PC-9 (cell line): ENCODE measurements around the gene FAM241B. TPM values are rescaled to one million over a fixed set of nuclear protein-coding genes. Genes with fewer than 3 reads are reported as not detected.

ENCODE experiments used
- BruUV-seq: library from RNA; stranded (reverse); fragments of 400-500 nt; replicated peaks from 2 replicates; lab custom pipeline; 2021; lab: Mats Ljungman, UMichigan
- CTCF ChIA-PET: fragments of 300-600 bp; sonication (Branson Sonifier 250); formaldehyde crosslinking; loops from one replicate; lab custom pipeline; 2022; ENCODE audit warnings: antibody characterized with exemption; lab: Charles Lee
- POLR2A ChIA-PET: fragments of 300-600 bp; sonication (Branson Sonifier 250); formaldehyde crosslinking; loops from one replicate; lab custom pipeline; 2022; ENCODE audit warnings: antibody characterized with exemption; ENCODE audit not compliant: unreplicated experiment; lab: Charles Lee
- DNase-seq, 2 experiments: peaks; one replicate each; pipeline versions ENCODE4 v3.0.0 to v3.0.0-alpha.2; 2015 to 2022; ENCODE audit warnings: mixed read lengths in 1 of 2
- H2AFZ ChIP-seq: fragments of 200-600 bp; sonication (generic); 2 replicates; pipeline ENCODE4 v1.8.1; 2017; ENCODE audit warnings: antibody characterized with exemption
- H3F3A ChIP-seq: fragments of 200-600 bp; sonication (generic); 2 replicates; pipeline ENCODE4 v1.8.1; 2017; ENCODE audit warnings: antibody characterized with exemption, mild to moderate bottlenecking, low read depth; ENCODE audit not compliant: insufficient read depth
- H3K27ac ChIP-seq: fragments of 200-600 bp; sonication (generic); 2 replicates; pipeline ENCODE4 v1.6.1; 2016; ENCODE audit warnings: mixed run types
- H3K27me3 ChIP-seq: fragments of 200-600 bp; sonication (generic); 2 replicates; pipeline ENCODE4 v1.6.1; 2016; ENCODE audit warnings: low read depth, mixed run types; ENCODE audit not compliant: insufficient read depth
- H3K36me3 ChIP-seq: fragments of 200-600 bp; sonication (generic); 2 replicates; pipeline ENCODE4 v1.6.1; 2016; ENCODE audit warnings: low read depth, mixed run types
- H3K4me1 ChIP-seq: fragments of 200-600 bp; sonication (generic); replicated peaks from 2 replicates; pipeline ENCODE4 v1.6.1; 2016; ENCODE audit warnings: mixed run types; ENCODE audit not compliant: insufficient read depth
- H3K4me2 ChIP-seq: fragments of 200-600 bp; sonication (generic); 2 replicates; pipeline ENCODE4 v1.6.1; 2017; ENCODE audit warnings: mixed run types
- H3K4me3 ChIP-seq: fragments of 200-600 bp; sonication (generic); 2 replicates; pipeline ENCODE4 v1.6.1; 2016; ENCODE audit warnings: mixed run types
- H3K79me2 ChIP-seq: fragments of 200-600 bp; sonication (generic); 2 replicates; pipeline ENCODE4 v1.6.1; 2017; ENCODE audit warnings: low read depth, mixed run types
- H3K9me2 ChIP-seq: fragments of 200-600 bp; sonication (generic); 2 replicates; pipeline ENCODE4 v1.8.1; 2017; ENCODE audit warnings: mild to moderate bottlenecking; ENCODE audit not compliant: insufficient read depth
- H3K9me3 ChIP-seq: fragments of 200-600 bp; sonication (generic); 2 replicates; pipeline ENCODE4 v1.8.1; 2016; ENCODE audit warnings: low read depth; ENCODE audit not compliant: insufficient read depth
- H4K20me1 ChIP-seq: fragments of 200-600 bp; sonication (generic); 2 replicates; pipeline ENCODE4 v1.8.1; 2017; ENCODE audit not compliant: insufficient read depth
- CTCF ChIP-seq: fragments of 200-600 bp; sonication (generic); conservative IDR thresholded peaks from 2 replicates; pipeline ENCODE4 v1.6.1; 2017; ENCODE audit warnings: mixed run types, antibody characterized with exemption, mild to moderate bottlenecking, moderate library complexity
- EZH2 ChIP-seq: fragments of 200-600 bp; sonication (generic); IDR thresholded peaks from 2 replicates; pipeline ENCODE4 v1.8.0; 2017; ENCODE audit warnings: antibody characterized with exemption, low read depth
- intact Hi-C: fragments of 100-400 bp; cut with micrococcal nuclease; formaldehyde crosslinking; loops from one replicate; pipeline ENCODE4 v1.10.0; 2022; ENCODE audit not compliant: unreplicated experiment
- total RNA-seq: library from RNA; stranded (reverse); gene quantifications from 2 replicates; pipeline ENCODE4 v1.2.3, GENCODE V29; 2021

The FAM241B gene
- total RNA-seq, 1 experiment from 2014 or later: 10.7 TPM

- Histone ChIP-seq H2AFZ (no peak overlapping the region), H3K27me3 (peaks cover 72% of the 10 kb centered on the region), H3K9me2 (no peaks in the 10 kb centered on the region), H3F3A (no peaks in the 10 kb centered on the region), H3K36me3 (no peaks in the 10 kb centered on the region), H3K4me3 (no peak overlapping the region), H3K79me2 (no peaks in the 10 kb centered on the region), H3K4me2 (no peak overlapping the region), H3K27ac (no peak overlapping the region), H4K20me1 (0 out of 2 replicates have a peak, but pooled peaks cover 3% of the 10 kb centered on the region), H3K9me3 (no peaks in the 10 kb centered on the region), H3K4me1 (no peaks in the 10 kb centered on the region)
- no TSS peak for BruUV-seq
- ChIA-PET CTCF (no interaction called here), POLR2A (no interaction called here)
- DNase-seq: no peak
- intact Hi-C loops: no loop called here
- TF ChIP-seq CTCF: no peak
- TF ChIP-seq EZH2: no peak
These were observed 20.7 kb downstream of the FAM241B start for GRCh38 chr10:69650589-69651261.

GRCh38 chr10:69651362-69651761 is 21.3 kb downstream of the FAM241B start:
- ChIA-PET CTCF (no interaction called here), POLR2A (no interaction called here)
- Histone ChIP-seq H3K4me1 (no peaks in the 10 kb centered on the region), H3K4me2 (no peak overlapping the region), H3F3A (no peaks in the 10 kb centered on the region), H3K9me2 (no peaks in the 10 kb centered on the region), H3K4me3 (no peak overlapping the region), H3K36me3 (no peaks in the 10 kb centered on the region), H4K20me1 (0 out of 2 replicates have a peak, but pooled peaks cover 3% of the 10 kb centered on the region), H3K27ac (no peak overlapping the region), H2AFZ (no peak overlapping the region), H3K27me3 (peaks cover 74% of the 10 kb centered on the region), H3K79me2 (no peaks in the 10 kb centered on the region), H3K9me3 (no peaks in the 10 kb centered on the region)
- DNase-seq: no peak
- intact Hi-C loops: no loop called here
- BruUV-seq: no TSS peak
- TF ChIP-seq CTCF (no peak), EZH2 (no peak)

GRCh38 chr10:69652111-69652856 is 22.2 kb downstream of the FAM241B start:
- DNase-seq: no peak
- no peaks in the 10 kb centered on the region for H3K79me2 ChIP-seq
- no peaks in the 10 kb centered on the region for H3K36me3 ChIP-seq
- peaks cover 84% of the 10 kb centered on the region for H3K27me3 ChIP-seq
- H4K20me1 ChIP-seq: 0 out of 2 replicates have a peak, but pooled peaks cover 3% of the 10 kb centered on the region
- ChIA-PET CTCF (interaction anchor here (0.6 kb wide), 1 partner anchor 92 kb away, joined by 5 read pairs; no protein-coding TSS in a partner anchor), POLR2A (no interaction called here)
- H3K4me2 ChIP-seq: no peak overlapping the region
- no peak overlapping the region for H3K4me3 ChIP-seq
- H3K9me2 ChIP-seq: no peaks in the 10 kb centered on the region
- TF ChIP-seq EZH2 (no peak), CTCF (no peak)
- no peaks in the 10 kb centered on the region for H3K4me1 ChIP-seq
- H2AFZ ChIP-seq: no peak overlapping the region
- H3K9me3 ChIP-seq: no peaks in the 10 kb centered on the region
- no TSS peak for BruUV-seq
- intact Hi-C loops: no loop called here
- no peak overlapping the region for H3K27ac ChIP-seq
- H3F3A ChIP-seq: no peaks in the 10 kb centered on the region
